Brain microvascular endothelial cell (primary cell): ENCODE data around the gene CATSPERZ.
A peak's percentile ranks its signal among the peaks of the same experiment; 100 is the strongest.
"Not testable (repeated sequence)": the region's sequence is repeated elsewhere in the genome, so short reads cannot be mapped to it uniquely, and the experiment has no call there.

Experiments
- DNase-seq: peaks from one replicate; pipeline ENCODE4 v3.0.0-alpha.2; 2020
- H3K27ac ChIP-seq: fragments of 250-450 bp; sonication (Bioruptor Pico); 2 replicates; pipeline ENCODE4 v1.5.1; 2020; ENCODE audit warnings: mild to moderate bottlenecking, moderate library complexity
- H3K27me3 ChIP-seq: fragments of 250-450 bp; sonication (Bioruptor Pico); replicated peaks from 2 replicates; pipeline ENCODE4 v1.5.1; 2020; ENCODE audit warnings: mild to moderate bottlenecking
- H3K36me3 ChIP-seq: fragments of 250-450 bp; sonication (Bioruptor Pico); replicated peaks from 2 replicates; pipeline ENCODE4 v1.5.1; 2020; ENCODE audit warnings: mild to moderate bottlenecking
- H3K4me3 ChIP-seq: 2 replicates; pipeline ENCODE4 v1.5.1; 2011; ENCODE audit warnings: low read depth, mild to moderate bottlenecking, control low read depth, low read length, moderate library complexity
- in situ Hi-C: cut with HindIII; loops from 2 replicates; pipeline ENCODE4 v1.10.0; 2017; ENCODE audit warnings: low sequenced_read_pairs, low pct_ligation_motif_present
- TF ChIP-seq, protein P1 (sequence below): IDR thresholded peaks from 2 replicates; pipeline ENCODE4 v1.5.1; 2011; ENCODE audit warnings: low read depth, mild to moderate bottlenecking, moderate library complexity, low read length, control low read depth, inconsistent platforms; ENCODE audit errors: missing control alignments

Gene CATSPERZ

DNA sequence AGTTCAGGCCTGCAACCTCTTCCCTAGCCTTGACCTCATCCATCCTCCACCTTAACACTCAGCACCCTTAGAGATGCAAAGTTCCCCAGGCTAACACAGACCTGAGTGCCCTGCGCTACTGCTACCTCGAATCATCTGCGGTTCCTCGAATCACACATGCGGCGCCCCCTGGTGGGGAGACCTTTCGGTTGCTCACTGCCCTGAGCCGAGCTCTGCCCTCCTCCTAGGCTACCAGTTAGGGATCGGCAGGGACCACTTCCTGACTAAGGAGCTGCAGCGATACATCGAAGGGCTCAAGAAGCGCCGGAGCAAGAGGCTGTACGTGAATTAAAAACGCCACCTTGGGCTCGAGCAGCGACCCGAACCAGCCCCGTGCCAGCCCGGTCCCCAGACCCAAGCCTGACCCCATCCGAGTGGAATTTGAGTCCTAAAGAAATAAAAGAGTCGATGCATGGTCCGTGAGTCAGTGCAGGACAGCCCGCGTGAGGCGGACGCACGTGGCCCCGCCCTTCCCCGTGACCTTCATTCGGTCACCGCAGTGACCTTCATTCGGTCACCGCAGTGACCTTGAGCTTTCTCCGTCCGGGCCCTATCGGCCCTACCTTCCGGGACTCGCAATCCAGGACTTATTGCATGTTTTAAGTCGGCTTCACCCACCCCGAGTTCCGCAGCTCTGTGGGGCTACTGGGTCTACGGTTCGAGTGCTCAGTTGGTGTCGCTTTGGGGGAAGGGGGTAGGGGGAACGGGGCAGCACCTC, 4.3 kb downstream of the CATSPERZ start:
- peak; percentile 91 for DNase-seq
- TF ChIP-seq, protein P1, sequence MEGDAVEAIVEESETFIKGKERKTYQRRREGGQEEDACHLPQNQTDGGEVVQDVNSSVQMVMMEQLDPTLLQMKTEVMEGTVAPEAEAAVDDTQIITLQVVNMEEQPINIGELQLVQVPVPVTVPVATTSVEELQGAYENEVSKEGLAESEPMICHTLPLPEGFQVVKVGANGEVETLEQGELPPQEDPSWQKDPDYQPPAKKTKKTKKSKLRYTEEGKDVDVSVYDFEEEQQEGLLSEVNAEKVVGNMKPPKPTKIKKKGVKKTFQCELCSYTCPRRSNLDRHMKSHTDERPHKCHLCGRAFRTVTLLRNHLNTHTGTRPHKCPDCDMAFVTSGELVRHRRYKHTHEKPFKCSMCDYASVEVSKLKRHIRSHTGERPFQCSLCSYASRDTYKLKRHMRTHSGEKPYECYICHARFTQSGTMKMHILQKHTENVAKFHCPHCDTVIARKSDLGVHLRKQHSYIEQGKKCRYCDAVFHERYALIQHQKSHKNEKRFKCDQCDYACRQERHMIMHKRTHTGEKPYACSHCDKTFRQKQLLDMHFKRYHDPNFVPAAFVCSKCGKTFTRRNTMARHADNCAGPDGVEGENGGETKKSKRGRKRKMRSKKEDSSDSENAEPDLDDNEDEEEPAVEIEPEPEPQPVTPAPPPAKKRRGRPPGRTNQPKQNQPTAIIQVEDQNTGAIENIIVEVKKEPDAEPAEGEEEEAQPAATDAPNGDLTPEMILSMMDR = peak; percentile 91
- in situ Hi-C loops = no loop called here

DNA sequence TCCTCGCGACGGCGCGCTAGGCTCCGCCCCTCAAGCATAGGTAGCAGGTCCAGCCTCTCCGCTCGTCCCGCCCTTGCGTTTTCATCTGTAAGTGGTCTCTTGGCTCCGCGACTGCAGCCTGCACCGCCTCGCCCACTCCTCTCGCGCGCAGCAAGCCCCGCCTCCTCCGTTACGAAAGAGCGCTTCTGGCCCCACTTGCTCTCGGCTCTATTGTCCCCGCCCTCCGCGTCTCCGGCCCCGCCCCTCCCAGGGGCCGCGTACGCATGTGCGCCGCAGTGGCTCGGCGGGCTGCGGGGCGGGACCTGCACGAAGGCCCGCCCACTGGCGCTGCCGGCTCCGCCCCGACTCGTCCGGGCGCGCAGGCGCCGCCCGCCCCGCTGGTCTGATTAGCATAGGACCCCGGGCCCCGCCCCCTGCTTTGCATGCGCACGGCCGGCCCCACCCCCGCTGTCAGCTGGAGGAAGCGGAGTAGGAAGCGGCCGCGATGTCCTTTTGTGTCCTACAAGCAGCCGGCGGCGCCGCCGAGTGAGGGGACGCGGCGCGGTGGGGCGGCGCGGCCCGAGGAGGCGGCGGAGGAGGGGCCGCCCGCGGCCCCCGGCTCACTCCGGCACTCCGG, 5.0 kb downstream of the CATSPERZ start, which contains the start of gene ESRRA:
TSS of gene ESRRA (plus strand) at position 450 of the 616 bp plus-strand sequence. CDS start 1,656 bp downstream, outside the sequence.
- H3K36me3 ChIP-seq = no peaks in the 10 kb centered on the region
- H3K27ac ChIP-seq = peak within 1 kb of the TSS; percentile 59
- H3K27me3 ChIP-seq = peaks cover 4% of the 10 kb centered on the region
- DNase-seq = peak; percentile 97
- in situ Hi-C loops = no loop called here
- peak within 1 kb of the TSS; percentile 75 for H3K4me3 ChIP-seq
- TF ChIP-seq, protein P1 = no peak

More for the DNA sequence above, 4.3 kb downstream of the CATSPERZ start:
- peak overlapping the region; percentile 54 for H3K4me3 ChIP-seq
- peaks cover 11% of the 10 kb centered on the region for H3K27me3 ChIP-seq
- no peaks in the 10 kb centered on the region for H3K36me3 ChIP-seq
- H3K27ac ChIP-seq = peak overlapping the region; percentile 59

DNA sequence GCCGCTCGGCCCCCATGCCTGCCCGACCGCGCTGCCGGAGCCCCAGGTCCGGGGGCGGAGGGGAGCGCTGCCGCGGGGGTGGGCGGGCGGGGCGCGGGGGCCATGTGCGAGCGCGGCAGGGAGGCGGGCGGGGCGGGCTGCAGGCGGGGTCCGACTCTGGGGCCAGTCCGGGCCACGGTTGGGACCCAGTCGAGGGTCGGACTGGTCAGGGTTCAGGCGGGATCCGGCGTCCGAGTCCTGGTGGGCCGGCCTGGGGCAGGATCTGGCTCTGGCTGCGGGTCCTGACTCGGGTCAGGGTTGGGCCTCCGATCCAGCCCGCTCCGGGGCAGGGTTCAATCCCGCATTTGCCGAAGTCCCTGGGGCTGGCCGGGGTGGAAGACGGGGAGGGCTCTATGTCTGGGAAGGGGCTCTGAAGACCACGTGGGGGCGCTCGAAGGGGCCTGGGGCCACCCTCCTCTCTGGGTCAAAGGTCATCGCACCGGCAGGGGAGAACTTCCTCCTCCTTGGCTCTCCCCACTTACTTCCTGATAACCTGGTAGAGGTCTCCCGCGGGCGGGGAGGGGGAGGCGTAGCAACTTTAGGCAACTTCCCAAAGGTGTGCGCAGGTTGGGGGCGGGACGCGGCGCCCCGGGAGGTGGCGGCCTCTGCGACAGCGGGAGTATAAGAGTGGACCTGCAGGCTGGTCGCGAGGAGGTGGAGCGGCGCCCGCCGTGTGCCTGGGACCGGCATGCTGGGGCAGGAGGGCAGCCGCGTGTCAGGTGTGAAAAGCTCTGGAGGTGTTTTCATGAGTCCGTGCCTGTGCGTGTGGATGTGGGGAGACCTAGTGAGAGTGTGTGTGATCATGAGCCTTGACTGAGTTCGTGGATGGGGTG, 5.8 kb downstream of the CATSPERZ start:
- Histone ChIP-seq H3K27me3 (no peaks in the 10 kb centered on the region), H3K4me3 (peak overlapping the region; percentile 75), H3K36me3 (no peaks in the 10 kb centered on the region), H3K27ac (no peak overlapping the region)
- no peak for DNase-seq
- TF ChIP-seq, protein P1 = peak; percentile 44
- in situ Hi-C loops = no loop called here

DNA sequence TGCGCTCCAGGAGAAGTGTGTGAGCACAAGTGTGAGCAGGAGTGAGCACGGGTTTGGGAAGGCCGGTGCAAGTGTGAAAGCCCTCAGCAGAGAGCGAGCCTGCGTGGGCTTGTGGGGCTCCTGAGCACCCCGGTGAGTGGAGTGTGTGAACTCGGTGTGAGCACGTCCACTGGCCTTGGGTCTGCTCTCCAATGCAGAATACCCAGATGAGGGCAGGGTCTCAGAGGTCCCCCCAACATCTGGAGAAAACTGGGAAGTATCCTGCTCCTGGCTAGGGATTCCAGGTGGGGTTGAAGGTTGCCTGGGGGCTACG, 6.4 kb downstream of the CATSPERZ start:
- Histone ChIP-seq H3K36me3 (no peaks in the 10 kb centered on the region), H3K4me3 (peak overlapping the region; percentile 75), H3K27me3 (no peaks in the 10 kb centered on the region), H3K27ac (no peak overlapping the region)
- DNase-seq = no peak
- TF ChIP-seq, protein P1 = no peak
- in situ Hi-C loops = no loop called here

DNA sequence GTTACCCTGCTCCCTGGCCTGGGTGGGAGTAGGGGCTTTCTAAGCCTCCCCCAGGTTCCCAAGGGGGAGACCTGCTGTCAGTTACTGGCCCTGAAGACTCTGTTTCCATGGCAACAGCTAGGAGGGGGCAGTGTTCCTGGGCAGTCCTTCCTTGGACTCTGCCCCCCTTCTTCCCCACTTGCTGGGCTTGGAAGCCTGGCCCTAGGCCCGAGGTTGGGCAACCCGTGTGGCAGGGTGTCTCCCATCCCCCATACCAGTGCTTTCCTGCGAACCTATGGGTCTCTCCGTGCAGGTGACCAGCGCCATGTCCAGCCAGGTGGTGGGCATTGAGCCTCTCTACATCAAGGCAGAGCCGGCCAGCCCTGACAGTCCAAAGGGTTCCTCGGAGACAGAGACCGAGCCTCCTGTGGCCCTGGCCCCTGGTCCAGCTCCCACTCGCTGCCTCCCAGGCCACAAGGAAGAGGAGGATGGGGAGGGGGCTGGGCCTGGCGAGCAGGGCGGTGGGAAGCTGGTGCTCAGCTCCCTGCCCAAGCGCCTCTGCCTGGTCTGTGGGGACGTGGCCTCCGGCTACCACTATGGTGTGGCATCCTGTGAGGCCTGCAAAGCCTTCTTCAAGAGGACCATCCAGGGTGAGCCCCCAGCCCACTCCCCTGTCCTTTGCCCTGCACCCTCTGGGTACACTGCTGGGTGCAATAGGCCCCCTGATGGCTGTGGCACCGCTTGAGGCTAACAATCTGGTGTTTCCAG, 6.9 kb downstream of the CATSPERZ start:
- no peaks in the 10 kb centered on the region for H3K27me3 ChIP-seq
- no peaks in the 10 kb centered on the region for H3K36me3 ChIP-seq
- DNase-seq = no peak
- TF ChIP-seq, protein P1 = no peak
- H3K27ac ChIP-seq = no peak overlapping the region
- no peak overlapping the region for H3K4me3 ChIP-seq
- in situ Hi-C loops = no loop called here

DNA sequence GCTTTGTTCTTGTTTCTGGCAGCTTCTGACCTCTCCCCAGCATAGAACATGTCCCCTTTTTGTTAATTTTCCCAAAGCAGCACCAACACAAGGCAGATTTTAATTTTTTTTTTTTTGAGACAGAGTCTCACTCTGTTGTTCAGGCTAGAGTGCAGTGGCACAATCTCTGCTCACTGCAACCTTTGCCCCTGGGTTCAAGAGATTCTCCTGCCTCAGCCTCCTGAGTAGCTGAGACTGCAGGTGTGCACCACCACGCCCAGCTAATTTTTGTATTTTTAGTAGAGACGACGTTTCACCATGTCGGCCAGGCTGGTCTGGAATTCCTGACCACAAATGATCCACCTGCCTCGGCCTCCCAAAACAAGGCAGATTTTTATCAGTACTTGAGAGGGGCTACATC, 7.6 kb downstream of the CATSPERZ start:
- H3K27me3 ChIP-seq, H3K4me3 ChIP-seq, H3K27ac ChIP-seq, DNase-seq, H3K36me3 ChIP-seq, in situ Hi-C loops: not testable (repeated sequence)
